HG02870 (cell line): Measurements from ENCODE around the gene BTRC.
"Not testable (repeated sequence)": the region's sequence is repeated elsewhere in the genome, so short reads cannot be mapped to it uniquely, and the experiment has no call there.

ENCODE experiments used
- ATAC-seq: cut with Tn5 transposase; IDR thresholded peaks from one replicate; pipeline ENCODE4 v1.9.1; 2021; ENCODE audit warnings: mild to moderate bottlenecking, moderate library complexity; ENCODE audit not compliant: unreplicated experiment

BTRC gene

GRCh38 chr10:101385866-101386658 lies 32.1 kb downstream of the BTRC start:
- no peak for ATAC-seq

- no peak for ATAC-seq
Measured at GRCh38 chr10:101386659-101387259, 32.8 kb downstream of the BTRC start.

DNA sequence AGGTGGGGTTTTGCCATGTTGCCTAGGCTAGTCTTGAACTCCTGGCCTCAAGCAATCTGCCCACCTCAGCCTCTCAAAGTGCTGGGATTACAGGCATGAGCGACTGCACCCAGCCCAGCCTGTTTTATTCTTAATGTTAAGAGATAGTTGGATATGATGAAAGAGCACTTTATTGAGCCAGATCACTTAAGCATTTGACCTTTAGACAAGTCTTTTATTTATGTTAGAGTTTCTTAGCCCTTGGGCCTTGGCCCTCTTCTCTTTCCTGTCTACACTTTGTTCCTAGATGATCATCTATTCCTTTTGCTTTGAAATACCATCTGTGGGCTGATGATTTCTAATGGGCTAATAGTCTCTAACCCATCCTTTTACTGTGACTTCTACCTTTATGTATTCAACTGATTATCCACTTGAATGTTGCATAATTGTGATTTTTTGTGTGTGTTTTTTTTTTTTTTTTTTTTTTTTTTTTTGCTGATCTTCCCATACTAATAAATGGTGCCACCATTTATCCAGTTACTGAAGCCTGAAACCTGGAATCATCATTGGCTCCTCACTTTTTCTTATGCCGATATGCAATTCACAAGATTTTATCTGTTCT lies 34.8 kb downstream of the BTRC start:
- ATAC-seq = no peak

DNA sequence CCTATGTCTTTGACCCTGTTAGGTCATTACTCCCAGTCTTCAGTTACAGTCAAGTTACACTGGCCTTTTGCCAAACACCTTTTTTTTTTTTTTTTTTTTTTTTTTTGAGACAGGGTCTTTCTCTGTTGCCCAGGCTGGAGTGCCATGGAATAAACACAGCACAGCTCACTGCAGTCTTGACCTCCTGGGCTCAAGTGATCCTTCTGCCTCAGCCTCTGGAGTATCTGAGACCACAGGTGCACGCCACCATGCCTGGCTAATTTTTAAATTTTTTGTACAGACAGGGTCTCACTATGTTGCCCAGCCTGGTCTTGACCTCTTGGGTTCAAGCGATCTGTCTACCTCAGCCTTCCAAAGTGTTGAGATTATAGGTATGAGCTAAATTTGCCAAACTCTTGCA lies 35.6 kb downstream of the BTRC start:
- not testable (repeated sequence) for ATAC-seq

DNA sequence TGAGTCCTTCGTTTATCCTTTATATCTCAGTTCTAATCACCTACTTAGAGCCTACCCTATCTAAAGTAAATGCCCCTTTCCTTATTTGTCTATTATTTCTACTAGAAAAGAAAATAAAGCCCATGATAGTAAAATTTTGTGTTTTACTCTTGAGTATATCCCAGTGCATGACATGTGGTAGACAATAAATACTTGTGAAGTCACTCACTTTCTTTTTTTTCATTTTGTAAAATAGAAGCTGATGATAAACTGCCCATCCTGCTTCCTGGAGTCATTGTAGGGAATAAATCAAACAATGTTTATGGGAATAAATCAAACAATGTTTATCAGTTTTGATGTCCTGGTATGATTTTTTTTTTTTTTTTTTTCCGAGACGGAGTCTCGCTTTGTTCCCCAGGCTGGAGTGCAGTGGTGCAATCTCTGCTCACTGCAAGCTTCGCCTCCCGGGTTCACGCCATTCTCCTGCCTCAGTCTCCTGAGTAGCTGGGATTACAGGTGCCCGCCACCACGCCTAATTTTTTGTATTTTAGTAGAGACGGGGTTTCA lies 36.1 kb downstream of the BTRC start:
- ATAC-seq = no peak

GRCh38 chr10:101393378-101393777 lies 39.4 kb downstream of the BTRC start:
- no peak for ATAC-seq

DNA sequence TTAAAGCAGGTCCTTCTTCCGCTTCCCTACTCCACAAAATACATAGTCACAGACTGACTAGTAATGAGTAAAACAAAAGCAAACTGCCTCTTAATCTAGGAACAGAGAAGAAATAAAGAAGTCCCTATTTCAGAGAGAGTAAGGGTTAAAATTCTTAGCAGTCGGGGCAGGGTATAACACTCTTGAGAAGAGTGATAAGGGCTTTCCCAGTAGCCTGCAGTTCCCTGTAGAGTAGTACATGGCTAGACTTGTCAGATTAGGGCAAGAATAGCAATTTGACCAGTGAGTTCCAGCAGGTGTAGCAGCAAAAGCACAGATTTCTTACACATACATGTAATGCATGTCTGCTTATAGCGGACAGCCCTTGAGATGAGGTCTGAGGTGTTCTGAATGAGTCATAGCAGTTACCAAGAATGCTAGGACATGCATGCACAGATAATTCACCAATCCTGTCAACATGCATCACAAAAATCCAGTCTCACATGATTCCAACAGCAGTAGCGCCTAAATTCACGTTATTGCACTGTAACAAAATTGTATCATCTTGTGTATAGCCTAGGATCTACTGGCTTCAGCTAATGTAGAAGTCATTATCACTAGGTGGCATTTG lies 40.7 kb downstream of the BTRC start:
- ATAC-seq = no peak

DNA sequence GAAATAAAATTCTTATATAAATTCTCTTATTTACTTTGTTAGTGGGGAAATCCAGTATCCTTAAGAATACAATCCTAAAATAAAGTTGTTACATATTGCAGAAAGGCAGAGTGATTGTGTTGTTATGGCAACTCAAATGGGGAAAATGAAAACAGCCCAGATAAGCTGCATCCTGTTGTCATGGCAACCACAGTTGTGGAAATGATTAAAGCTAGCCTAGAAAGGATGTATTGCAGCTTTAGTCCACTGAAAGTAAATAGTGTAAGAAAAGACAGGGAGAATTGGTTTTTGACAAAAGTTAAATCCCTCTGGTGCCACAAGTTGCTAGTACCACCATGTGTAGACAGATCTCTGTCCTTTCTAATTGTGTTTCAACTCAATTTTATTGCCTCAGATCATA lies 43.2 kb downstream of the BTRC start:
- ATAC-seq = no peak

DNA sequence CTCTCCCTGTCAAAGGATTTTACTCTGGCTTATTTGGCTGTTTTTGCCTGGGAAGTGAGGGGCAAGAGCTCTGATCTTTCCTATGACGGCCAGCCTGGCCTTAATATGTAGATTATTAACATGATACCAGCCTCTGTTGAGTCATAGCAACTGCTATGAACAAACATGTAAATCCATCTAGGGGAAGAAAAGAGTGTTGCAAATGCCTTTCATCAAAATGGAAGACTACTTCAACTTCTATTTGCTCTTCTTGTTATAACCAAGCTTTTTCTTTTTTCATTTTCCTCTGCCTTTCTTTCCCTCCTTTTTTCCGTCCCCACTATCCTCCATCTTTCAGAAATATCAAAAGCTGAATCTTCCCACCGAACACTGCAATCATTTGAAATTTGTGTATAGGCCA lies 46.6 kb downstream of the BTRC start:
- ATAC-seq = no peak

GRCh38 chr10:101402711-101403110 lies 48.7 kb downstream of the BTRC start:
- no peak for ATAC-seq

DNA sequence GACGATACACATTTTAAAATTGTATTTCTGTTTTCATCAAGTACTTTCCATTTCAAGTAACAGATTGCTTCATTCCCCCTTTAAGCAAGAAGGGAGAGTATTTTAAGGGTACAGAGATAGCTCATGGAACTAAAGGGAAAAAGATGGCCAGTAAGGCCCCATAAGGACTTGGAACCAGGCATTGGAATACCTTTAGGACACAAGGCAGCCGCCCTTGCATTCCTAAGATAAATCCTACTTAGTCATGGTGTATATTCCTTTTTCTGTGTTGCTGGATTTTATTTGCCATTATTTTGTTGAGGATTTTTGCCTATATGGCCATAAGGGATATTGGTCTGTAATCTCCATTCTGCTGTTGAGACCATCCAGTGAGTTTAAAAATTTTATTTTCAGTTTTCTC lies 49.2 kb downstream of the BTRC start:
- no peak for ATAC-seq

DNA sequence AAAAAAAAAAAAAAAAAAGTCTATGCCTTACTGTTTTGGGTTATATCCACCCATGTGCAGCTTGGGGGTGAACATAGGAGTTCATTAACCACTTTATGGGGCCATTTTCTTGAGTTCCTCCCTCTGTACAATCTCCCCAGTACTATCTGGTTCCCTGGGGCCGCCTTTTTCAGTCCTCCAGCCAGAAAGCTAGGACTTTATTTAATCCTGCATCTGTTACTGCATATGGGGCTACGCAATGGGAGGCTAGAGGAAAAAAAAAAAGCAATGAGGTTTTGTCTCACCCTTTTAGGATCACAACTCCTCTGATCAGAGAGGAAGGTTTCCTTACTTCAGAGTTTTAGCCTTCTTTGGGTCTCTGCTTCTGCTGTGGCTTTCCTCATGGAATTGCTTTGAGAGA lies 51.0 kb downstream of the BTRC start:
- no peak for ATAC-seq

DNA sequence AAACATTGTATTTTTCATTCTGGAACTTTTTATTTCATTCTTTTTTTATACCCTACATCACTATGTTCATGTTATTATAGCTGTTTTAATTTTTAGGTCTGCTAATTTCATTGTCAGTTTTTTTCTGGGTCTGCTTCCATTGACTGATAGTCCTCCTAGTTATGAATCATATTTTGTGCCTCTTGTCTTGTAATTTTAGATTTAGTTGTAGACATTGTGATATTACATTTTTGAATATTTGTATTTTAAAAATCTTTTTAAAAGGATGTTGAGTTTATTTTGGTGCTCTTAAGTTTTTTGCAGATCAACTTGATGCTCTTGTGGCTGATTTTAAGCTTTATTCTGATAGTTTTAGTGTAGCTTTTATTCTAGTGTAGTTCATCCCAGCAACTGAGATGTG lies 57.6 kb downstream of the BTRC start:
- ATAC-seq = no peak

DNA sequence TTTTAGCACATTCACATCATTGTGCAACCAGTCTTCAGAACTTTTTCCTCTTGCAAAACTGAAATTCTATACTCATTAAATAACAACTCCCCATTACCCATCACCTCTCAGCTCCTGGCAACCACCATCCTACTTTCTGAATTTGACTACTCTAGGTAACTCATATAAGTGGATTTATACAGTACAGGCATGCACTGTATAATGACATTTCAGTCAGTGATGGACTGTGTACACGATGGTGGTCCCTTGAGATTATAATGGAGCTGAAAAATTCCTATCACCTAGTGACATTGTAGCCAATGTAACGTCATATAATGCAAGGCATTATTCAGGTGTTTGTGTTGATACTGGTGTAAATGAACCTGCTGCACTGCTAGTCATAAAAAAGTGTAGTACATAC lies 60.1 kb downstream of the BTRC start:
- no peak for ATAC-seq

- ATAC-seq = no peak
Measured at GRCh38 chr10:101415884-101416283, 61.9 kb downstream of the BTRC start.

GRCh38 chr10:101421967-101422366 lies 68.0 kb downstream of the BTRC start:
- not testable (repeated sequence) for ATAC-seq

DNA sequence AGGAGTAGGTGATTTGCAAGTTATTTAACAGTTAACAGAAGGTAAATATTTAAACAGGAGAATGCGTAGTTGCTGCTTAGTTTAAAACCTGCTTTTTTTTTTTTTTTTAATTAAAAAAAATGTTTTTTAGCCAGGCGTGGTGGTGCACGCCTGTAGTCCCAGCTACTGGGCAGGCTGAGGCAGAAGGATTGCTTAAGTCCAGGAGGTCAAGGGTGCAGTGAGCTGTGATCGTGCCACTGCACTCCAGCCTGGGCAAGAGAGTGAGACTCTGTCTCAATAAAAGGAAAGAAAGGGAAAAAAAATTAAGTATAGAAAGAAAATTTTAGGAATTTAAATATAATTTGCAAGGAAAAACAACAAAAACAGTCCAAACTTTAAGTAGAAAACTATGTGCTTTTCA lies 71.6 kb downstream of the BTRC start:
- no peak for ATAC-seq

GRCh38 chr10:101428036-101428435 lies 74.1 kb downstream of the BTRC start:
- ATAC-seq = no peak

DNA sequence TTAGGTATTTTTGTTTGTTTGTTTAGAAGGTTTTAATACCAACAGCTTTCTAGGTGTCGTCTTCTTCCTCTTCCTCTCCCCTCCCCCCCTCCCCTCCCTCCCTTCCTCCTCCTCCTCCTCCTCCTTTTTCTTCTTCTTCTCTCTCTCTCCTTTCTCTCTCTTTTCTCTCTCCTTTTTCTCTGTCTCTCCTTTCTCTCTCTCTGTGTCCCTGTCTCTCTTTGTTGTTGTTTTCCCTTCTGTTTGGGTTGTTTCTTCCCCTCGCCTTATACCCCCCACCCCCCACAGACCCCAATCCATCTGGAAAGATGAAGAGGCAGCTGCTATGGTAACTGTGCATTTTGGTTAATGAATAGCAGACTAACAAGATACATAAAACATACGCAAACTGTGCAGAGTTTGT lies 75.5 kb downstream of the BTRC start:
- no peak for ATAC-seq

GRCh38 chr10:101436302-101436701 lies 82.3 kb downstream of the BTRC start:
- ATAC-seq = no peak

GRCh38 chr10:101438881-101439391 lies 85.0 kb downstream of the BTRC start:
- no peak for ATAC-seq
